NCI-H2196 treated with DMSO at 0.1 percent for 48 hours (cell line): Measurements from ENCODE around the gene THRB.

Experiments used
- DNase-seq: peaks from one replicate; lab custom pipeline; 2025; ENCODE audit not compliant: unreplicated experiment; lab: John Stamatoyannopoulos, UW

THRB gene

DNA sequence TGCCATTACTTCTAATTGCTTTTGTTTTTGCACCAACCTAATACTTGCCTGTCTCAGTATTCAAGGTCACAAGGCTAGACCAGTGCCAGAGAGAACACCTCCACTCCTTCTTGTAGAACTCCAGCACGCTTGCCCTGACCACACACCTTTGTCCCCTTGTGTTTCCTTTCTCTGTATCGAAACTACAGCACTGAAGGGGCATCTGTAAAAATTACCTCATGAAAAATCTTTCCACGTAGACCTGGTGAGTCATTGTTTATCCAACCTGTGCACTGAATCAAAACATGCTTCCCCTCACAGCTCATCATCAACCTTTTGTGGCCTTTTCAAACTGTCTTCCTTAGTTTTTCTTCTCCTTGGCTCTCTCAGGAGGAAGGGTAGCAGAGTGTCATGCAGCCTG, 259.5 kb downstream of the THRB start:
- DNase-seq: no peak

DNA sequence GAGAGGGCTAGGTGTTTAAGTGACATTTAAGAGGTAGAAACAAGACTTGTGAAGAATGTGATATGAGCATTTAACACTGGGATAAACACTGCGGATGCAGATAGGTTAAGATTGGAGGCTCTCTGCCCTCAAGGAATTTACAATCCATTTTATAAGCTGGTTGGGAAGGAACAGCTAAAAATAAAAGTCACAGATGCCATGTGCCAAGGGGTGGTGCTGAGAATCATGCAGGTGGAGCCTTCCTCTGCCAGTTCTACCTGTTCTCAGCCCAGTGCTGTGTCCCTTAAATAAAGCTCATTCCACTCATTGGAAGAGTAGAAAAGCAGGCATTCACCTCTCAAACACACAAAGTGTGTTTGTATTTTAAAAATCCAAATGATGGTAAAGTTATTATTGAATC, 261.9 kb downstream of the THRB start:
- no peak for DNase-seq

DNA sequence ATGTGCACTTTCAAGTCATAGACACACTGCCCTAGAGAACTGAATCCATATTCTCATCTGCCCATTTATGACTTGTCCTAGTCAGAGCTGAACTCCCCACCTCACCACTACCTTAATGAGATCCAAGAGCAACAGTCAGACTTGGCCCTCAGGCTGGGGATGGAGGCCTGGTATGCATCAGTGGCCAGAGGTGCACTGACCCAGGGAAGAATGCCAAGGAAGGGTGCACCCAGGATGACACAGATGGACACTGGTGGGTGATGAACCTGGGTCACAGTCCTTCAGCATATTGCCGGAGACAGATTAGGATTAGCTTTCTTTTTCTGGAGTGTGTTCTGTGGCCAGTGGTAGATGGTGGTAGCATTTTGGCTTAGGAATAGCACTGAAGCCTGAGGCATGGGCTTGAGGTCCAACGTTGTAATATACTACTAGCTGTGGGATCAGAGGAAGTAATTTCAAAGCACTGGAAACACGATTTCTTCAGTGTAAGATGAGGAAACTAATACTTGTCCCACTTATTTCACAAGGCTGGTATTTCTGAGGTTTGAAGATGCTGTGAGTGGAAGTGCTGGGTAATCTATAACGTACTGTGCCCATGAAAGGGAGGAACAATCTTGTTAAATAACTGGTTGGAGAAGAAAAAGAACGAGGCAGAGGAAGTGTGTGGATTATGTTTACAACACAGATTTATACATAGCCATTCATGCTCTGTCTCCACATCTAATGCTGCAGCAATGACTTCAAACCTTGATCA, 265.0 kb downstream of the THRB start:
- no peak for DNase-seq

DNA sequence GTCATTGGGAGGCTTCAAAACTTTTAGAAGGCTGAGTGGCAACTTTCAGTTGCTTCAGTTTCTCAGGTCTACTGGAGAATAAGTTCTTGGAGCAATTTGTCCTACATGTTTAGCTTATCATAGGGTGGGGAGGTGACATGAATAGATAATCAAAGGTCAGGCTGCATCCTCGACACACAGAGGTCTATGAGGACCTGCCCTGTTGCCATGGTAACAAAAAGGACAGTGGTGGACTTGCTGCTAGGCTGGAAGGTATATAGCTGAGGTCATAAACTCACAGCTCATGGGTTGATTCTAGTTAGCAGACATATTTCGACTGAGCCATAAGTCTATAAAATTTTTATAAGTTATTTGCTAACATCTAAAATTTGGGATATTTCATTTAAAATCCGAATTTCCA, 267.0 kb downstream of the THRB start:
- DNase-seq: no peak

DNA sequence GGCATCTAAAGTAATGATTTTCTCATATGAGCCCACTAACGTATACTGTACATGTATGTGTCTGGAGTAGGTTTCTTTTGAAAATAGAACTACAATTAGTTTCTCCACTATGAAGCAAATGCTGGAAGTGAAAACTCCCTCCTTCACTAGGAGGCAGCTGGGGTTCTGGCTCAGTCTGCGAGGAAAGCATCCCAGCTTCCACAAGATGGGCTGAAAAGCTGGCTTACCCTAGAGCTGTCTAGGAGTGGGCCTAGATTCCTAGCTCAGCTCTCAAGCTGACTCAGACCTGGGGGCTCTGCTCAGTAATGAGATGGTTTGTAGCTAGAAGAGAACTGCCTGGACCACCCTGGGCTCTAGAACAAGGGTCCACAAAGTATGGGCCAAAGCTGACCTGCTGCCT, 268.3 kb downstream of the THRB start:
- no peak for DNase-seq

DNA sequence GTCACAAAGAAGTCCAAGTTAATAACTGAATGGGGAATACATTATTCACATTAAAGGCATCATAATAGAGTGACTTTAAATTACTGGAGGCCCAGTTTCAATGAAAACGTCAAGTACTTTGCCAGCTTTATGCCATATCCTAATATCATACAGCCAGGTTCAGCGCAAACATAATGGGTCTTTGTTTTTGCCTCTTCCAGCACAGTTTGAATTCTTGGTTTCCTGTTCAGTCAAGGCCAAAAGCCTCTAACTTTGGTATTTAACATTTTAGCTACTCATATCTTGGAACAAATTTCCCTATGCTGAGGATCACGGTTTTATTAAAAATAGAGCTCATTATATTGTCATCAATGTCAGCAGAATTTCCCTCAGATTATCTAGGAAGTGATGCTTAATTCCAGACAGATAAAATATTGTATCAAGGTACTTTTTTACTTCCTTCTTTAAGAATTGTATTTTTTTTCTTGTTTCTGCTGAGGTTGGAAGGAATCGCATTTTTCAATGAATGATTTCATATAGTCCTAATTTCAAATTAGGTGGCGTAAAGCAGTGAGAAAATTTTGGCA, 269.2 kb downstream of the THRB start:
- no peak for DNase-seq

DNA sequence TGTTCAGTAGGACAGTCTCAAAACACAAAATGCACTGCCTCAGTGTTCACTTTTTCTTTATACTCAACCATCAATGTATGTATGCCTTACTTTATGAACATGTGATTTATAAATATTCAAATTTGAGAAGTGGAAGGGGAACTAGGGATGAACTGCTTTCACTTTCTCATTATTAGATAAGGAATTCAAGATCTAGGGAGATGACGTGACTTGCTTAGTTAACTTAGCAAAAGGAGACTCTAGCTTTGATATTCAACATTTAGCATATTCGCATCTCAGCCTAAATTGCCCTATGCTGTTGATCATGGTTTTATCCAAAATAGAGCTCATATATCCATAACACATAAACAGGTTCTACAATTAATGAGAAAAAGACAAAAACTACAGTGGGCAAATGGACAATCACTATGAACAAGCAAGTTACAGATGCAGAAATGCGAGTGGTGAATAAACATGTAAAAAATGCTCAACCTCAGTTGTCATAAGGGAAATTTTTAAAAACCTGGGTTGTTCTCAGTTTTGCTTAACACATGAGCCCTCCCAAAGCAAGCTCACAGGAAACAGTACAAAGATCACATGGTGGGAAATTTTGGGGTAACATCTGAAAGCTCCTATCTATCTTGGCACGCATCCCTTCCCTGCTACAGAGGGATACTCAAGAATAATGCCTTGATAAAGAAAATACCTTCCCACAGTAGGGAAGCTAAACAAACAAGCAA, 269.8 kb downstream of the THRB start:
- no peak for DNase-seq

DNA sequence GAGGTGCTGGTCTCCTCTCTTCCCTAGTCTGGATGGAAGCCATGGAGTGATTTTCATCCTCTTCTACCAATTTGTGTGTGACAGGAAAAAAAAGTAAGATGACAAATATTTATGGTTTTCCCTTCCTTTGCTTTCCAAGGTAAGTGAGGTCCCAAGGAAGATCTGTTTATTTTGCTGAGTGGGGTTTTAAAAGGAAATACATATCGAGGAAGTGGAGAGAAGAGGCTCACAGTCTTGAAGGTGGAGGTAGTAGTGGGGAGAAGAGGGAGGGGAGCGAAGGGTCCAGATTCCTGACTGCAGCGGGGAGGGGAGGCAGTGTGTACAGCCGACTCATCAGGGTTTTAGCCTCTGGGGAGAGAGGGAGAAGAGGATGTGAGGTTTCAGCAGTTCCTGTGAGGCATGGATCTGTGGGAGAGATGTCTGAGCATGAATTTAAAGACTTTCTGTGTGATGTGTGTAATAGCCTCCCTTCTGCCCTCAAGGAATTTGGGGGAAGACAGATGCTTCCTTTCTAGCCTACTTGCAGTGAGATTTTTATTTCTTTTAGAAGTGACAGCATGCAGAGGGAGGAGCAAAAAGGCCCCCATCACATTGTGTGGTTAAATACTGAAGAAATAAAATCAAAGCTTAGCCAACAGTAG, 272.4 kb downstream of the THRB start:
- no peak for DNase-seq

DNA sequence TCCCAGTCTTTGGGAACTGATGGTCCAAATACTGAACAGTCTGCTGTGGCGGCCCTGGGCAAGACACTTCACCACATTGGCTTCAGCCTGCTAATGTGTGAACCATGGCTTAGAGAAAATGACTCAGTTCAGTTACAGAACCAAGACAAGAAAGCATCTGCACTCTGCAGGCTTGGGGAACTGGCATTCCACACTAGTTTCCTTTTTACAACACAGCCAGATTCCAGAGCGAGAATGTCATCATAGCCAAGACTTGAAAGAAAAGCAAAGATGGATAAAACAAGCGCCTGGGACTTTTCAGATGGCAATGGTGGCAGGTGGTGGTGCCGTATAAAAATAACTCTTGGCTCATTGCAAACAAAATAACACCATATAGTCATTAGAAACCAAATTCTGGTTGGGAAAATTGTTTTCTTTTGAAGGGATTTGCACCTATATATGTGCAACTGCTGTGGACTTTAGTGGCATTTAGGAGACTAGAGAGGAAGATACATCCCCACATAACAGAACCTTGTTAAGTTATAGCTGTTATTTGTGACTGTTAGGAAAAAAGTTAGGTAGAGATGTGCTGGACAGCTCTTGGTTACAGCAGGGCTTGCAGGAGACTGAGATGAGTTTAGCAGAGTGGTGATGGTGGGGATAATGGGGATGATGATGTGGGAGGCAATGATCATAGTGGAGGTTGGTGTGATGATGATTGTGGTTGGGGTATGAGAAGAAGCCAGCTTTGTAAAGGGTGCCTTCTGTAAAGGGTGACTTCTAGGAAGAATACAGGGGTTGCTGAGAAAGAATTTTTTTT, 273.6 kb downstream of the THRB start:
- DNase-seq: no peak

DNA sequence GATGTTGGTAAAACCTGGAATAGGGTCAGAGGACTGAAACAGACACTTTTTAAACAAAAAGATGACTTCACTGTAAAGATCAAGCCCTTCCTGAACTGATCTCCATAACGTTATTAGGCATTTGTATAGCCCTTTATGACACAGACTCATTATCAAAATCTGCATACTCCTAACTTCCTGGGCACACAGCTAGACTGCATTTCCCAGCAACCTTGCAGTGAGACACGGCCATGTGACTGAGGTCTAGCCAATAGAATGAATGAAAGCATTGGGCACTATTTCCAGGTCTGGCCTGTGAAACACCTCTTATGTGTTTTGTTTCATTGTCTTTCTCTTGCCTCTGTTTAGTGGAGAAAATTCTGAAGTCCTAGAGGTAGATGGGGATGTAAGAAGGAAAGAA, 279.1 kb downstream of the THRB start:
- no peak for DNase-seq

DNA sequence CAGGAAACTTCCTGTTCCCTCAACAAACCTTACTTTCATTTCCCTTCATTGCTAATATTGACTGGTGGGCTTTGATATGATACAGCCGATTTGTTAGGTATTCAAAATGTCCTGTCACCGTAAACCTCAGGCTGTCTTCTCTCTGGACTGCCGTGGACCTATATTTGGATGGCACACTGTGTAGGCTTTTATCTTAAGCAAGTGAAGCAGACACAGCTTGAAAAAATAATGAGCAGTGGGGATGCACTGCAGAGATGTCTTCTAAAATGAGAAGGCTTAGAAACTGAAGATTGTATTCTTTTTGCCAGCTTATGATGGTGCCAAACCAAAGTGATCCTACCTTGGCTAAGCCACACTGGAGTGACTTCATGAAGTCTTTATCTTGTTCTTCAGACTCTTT, 283.3 kb downstream of the THRB start:
- no peak for DNase-seq

DNA sequence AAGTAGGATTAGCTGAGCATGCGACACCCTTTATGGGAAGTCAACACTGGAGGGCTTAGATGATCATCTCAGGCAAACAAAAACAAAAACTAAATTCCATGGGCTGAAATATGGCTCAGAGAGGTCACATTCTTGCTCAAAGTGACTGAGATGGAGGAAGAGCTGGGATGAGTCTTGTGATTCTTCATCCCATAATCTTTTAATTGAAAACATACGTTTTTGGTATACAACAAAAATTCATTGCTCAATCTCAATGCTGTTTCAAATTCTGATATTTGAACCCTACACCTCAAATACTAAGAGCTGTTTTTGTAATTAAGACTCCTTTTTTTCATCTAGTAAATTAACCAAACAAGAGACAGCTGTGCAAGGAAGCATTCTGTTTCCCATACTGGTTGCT, 292.6 kb downstream of the THRB start:
- DNase-seq: no peak

DNA sequence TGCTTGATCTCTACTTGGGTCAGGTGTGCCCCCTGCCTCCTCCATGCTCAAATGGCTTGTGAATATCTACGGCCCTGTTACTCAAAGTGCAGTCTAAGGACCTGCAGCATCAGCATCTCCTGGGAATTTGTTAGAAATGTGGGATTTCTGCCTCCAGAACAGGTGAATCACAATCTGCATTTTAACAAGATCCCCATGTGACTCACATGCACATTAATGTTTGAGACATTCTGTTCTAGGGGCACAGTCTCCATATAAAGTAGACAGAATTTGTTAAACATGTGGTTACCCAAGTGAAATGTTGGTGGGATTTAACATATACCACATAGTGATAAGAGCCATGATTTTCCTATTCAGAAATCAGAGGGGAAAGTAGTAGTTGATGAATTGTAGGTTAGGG, 293.3 kb downstream of the THRB start:
- no peak for DNase-seq

DNA sequence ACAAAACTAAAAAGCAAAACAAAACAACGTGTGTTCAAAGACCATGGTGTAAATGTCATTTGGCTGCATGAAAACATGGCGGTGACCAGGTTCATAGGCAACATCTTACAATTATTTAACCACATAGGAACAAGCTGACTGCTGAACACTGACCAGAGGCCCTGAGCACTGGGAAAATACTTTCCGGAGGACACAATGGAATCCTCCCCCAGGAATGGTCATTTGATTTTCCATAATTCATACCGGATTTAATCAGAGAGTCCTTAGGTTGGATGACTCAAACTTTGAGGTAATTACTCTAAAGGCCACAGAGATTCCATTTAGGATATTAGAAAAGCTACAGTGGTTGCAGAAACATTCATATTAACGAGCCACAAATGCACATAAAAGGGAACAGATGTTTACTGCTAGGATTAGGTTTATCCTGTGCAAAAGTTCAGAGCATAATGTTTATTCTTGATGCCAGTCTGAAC, 294.8 kb downstream of the THRB start:
- no peak for DNase-seq

DNA sequence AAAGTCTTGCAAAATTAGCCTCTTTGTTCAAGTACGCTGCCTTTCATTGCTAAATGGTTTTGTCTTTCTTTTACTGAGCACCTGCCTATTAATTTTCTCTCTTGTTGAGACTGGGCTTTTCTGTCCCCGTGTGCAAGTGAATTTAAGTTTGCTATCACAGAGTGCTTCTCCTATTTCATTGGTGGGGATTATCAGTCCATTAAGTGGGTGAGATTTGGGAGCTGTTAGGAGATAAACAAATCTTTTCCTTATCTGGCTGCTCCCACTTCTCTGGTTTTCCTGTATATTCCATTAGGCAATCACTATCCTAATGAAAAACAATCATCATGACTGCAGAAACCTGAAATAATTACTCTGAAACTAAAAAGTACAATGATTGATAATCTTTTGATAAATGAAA, 295.4 kb downstream of the THRB start:
- no peak for DNase-seq

DNA sequence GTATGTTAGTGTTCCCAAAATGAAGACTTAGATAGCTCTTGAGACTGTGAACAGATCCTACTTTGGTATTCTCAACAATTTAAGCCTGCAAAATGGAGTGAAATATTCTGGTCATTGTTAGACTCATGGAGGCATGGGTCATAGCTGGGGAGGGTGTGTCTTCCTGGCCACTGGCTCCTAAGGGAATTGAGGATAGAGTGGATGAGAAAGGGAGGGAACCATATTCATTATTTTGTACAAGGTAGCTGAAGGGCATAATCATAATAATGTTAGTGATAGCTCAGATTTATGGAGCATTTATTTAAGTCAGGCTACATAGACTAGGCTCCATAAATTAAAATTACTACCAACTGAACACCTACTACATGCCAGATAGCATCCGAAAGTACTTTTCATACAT, 295.9 kb downstream of the THRB start:
- no peak for DNase-seq

DNA sequence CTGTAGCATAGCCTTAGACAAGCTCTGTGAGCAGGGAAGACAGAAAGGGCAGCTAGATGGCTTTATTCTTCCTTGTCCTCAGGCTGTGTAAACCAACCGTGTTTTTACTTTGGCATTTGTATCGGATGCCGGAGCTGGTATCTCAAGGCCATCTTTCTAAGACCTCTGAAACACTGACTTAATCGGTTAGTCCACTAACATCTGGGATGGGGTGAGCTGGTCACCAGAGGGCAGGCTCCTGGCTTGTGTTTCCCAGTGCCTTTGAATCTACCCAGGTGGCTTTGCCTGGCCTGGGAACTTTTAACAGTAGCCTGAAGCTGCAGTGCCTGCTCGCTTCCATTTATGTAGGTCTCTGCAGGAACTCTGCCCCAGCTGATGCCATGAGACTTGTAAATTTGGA, 296.8 kb downstream of the THRB start:
- no peak for DNase-seq

DNA sequence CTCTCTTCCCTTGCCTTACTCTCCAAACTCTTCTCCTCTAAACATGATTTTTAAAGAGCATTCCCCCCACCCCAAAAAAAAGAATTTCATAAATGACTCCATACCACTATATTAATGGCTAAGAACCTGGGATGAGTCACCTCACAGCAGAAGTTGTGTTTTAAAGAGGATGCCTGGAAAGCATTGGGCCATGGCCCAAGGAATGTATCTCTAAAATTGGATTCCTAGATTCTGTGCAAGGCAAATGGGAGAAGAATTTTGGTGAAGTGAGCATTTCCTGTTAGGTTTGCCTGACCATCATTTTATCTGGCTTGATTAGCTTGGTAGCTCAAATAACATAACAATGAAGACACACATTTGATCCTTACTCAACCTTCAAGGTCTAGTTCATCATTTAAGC, 298.1 kb downstream of the THRB start:
- no peak for DNase-seq

DNA sequence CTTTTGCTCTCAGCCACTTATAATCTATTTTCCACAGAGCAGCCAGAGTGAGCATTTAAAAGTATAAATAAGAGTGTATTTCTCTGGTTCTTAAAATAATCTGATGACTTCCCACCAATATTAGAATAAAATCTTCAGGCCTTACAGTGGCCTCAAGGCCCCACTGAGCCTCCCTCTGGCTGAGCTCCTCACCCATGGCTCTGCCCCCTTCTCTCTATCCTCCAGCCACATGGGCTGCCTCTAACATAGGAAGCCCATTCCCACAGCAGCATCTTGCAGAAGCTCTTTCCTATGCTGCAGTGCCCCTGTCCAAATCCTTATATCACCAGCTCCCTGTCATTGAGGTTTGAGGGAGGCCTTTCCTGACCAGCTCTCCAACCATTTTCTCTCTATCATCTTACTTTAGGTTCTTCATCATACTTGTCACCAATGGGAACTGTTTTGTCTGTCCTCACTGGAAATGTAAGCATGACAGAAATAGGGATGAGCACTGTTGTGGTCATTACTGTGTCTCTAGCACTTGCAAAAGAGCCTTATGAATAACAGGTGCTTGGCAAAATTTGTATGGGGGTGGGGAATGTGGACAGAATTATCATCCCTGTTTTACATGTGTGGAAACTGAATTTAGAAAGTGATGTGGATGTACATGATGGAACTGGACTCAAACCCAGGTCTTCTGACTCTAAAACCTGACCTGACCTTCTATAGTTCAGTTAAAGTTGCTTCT, 299.0 kb downstream of the THRB start:
- DNase-seq: no peak

DNA sequence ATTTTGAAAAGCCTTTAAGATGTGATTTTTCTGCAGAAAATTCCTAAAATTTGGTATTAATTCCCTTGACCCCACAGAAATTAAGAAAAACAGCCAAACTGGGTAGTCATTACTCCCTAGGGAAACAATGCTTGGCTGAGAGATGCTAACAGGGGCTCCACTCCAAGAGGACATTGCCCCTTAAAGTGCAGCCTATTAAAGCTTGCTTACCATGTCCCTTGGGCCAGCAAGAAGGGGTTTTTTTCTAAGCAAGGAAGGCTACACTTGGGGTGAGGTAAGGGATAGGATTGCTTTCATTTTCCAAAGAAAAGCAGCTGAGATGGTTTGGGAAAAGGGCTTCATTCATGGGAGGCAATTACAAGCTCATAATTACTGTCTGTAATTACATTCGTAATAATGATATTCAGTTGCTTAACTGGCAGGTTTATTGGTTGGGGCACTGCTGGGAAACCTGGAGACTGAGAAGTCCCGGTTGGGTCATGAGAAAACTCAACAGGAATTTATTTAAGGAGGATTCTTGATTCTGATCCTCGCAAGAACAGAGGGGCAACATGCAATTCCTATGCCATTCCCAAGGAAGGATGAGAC, 302.1 kb downstream of the THRB start:
- DNase-seq: no peak
